PC-9 (cell line): ENCODE results near the gene IDI2. TPM values are rescaled to one million over a fixed set of nuclear protein-coding genes. Genes with fewer than 3 reads are reported as not detected.

ENCODE experiments used
- BruUV-seq: library from RNA; stranded (reverse); fragments of 400-500 nt; replicated peaks from 2 replicates; lab custom pipeline; 2021; lab: Mats Ljungman, UMichigan
- CTCF ChIA-PET: fragments of 300-600 bp; sonication (Branson Sonifier 250); formaldehyde crosslinking; loops from one replicate; lab custom pipeline; 2022; ENCODE audit warnings: antibody characterized with exemption; lab: Charles Lee
- POLR2A ChIA-PET: fragments of 300-600 bp; sonication (Branson Sonifier 250); formaldehyde crosslinking; loops from one replicate; lab custom pipeline; 2022; ENCODE audit warnings: antibody characterized with exemption; ENCODE audit not compliant: unreplicated experiment; lab: Charles Lee
- DNase-seq, 2 experiments: peaks; one replicate each; pipeline versions ENCODE4 v3.0.0 to v3.0.0-alpha.2; 2015 to 2022; ENCODE audit warnings: mixed read lengths in 1 of 2
- H2AFZ ChIP-seq: fragments of 200-600 bp; sonication (generic); 2 replicates; pipeline ENCODE4 v1.8.1; 2017; ENCODE audit warnings: antibody characterized with exemption
- H3F3A ChIP-seq: fragments of 200-600 bp; sonication (generic); 2 replicates; pipeline ENCODE4 v1.8.1; 2017; ENCODE audit warnings: antibody characterized with exemption, mild to moderate bottlenecking, low read depth; ENCODE audit not compliant: insufficient read depth
- H3K27ac ChIP-seq: fragments of 200-600 bp; sonication (generic); 2 replicates; pipeline ENCODE4 v1.6.1; 2016; ENCODE audit warnings: mixed run types
- H3K27me3 ChIP-seq: fragments of 200-600 bp; sonication (generic); 2 replicates; pipeline ENCODE4 v1.6.1; 2016; ENCODE audit warnings: low read depth, mixed run types; ENCODE audit not compliant: insufficient read depth
- H3K36me3 ChIP-seq: fragments of 200-600 bp; sonication (generic); 2 replicates; pipeline ENCODE4 v1.6.1; 2016; ENCODE audit warnings: low read depth, mixed run types
- H3K4me1 ChIP-seq: fragments of 200-600 bp; sonication (generic); replicated peaks from 2 replicates; pipeline ENCODE4 v1.6.1; 2016; ENCODE audit warnings: mixed run types; ENCODE audit not compliant: insufficient read depth
- H3K4me2 ChIP-seq: fragments of 200-600 bp; sonication (generic); 2 replicates; pipeline ENCODE4 v1.6.1; 2017; ENCODE audit warnings: mixed run types
- H3K4me3 ChIP-seq: fragments of 200-600 bp; sonication (generic); 2 replicates; pipeline ENCODE4 v1.6.1; 2016; ENCODE audit warnings: mixed run types
- H3K79me2 ChIP-seq: fragments of 200-600 bp; sonication (generic); 2 replicates; pipeline ENCODE4 v1.6.1; 2017; ENCODE audit warnings: low read depth, mixed run types
- H3K9me2 ChIP-seq: fragments of 200-600 bp; sonication (generic); 2 replicates; pipeline ENCODE4 v1.8.1; 2017; ENCODE audit warnings: mild to moderate bottlenecking; ENCODE audit not compliant: insufficient read depth
- H3K9me3 ChIP-seq: fragments of 200-600 bp; sonication (generic); 2 replicates; pipeline ENCODE4 v1.8.1; 2016; ENCODE audit warnings: low read depth; ENCODE audit not compliant: insufficient read depth
- H4K20me1 ChIP-seq: fragments of 200-600 bp; sonication (generic); 2 replicates; pipeline ENCODE4 v1.8.1; 2017; ENCODE audit not compliant: insufficient read depth
- CTCF ChIP-seq: fragments of 200-600 bp; sonication (generic); conservative IDR thresholded peaks from 2 replicates; pipeline ENCODE4 v1.6.1; 2017; ENCODE audit warnings: mixed run types, antibody characterized with exemption, mild to moderate bottlenecking, moderate library complexity
- EZH2 ChIP-seq: fragments of 200-600 bp; sonication (generic); IDR thresholded peaks from 2 replicates; pipeline ENCODE4 v1.8.0; 2017; ENCODE audit warnings: antibody characterized with exemption, low read depth
- intact Hi-C: fragments of 100-400 bp; cut with micrococcal nuclease; formaldehyde crosslinking; loops from one replicate; pipeline ENCODE4 v1.10.0; 2022; ENCODE audit not compliant: unreplicated experiment
- total RNA-seq: library from RNA; stranded (reverse); gene quantifications from 2 replicates; pipeline ENCODE4 v1.2.3, GENCODE V29; 2021

IDI2 gene
- total RNA-seq, 1 experiment from 2014 or later = not detected

GRCh38 chr10:972763-973162 lies 52.9 kb downstream of the IDI2 start:
- peaks cover 11% of the 10 kb centered on the region; the same call in 1 of the 2 replicates for H3K4me1 ChIP-seq
- H3K36me3 ChIP-seq = no peaks in the 10 kb centered on the region
- no peaks in the 10 kb centered on the region for H3F3A ChIP-seq
- ChIA-PET POLR2A (no interaction called here), CTCF (no interaction called here)
- no peaks in the 10 kb centered on the region for H3K79me2 ChIP-seq
- H3K9me3 ChIP-seq = no peaks in the 10 kb centered on the region
- DNase-seq = no peak
- TF ChIP-seq EZH2 = no peak
- no peak for TF ChIP-seq CTCF
- H3K27ac ChIP-seq = no peak overlapping the region
- no TSS peak for BruUV-seq
- no peak overlapping the region for H3K4me3 ChIP-seq
- no peaks in the 10 kb centered on the region for H3K9me2 ChIP-seq
- peaks cover 4% of the 10 kb centered on the region; the same call in 1 of the 2 replicates for H3K27me3 ChIP-seq
- no peak overlapping the region for H2AFZ ChIP-seq
- no peaks in the 10 kb centered on the region for H4K20me1 ChIP-seq
- no peak overlapping the region for H3K4me2 ChIP-seq
- intact Hi-C loops = no loop called here

GRCh38 chr10:971613-972012 lies 54.0 kb downstream of the IDI2 start:
- no peaks in the 10 kb centered on the region for H3K9me3 ChIP-seq
- no TSS peak for BruUV-seq
- no peaks in the 10 kb centered on the region for H4K20me1 ChIP-seq
- DNase-seq = no peak
- H3K4me1 ChIP-seq = peaks cover 11% of the 10 kb centered on the region; the same call in 1 of the 2 replicates
- H3K36me3 ChIP-seq = no peaks in the 10 kb centered on the region
- H3K27me3 ChIP-seq = peaks cover 4% of the 10 kb centered on the region; the same call in 1 of the 2 replicates
- H3K27ac ChIP-seq = no peak overlapping the region
- no peak overlapping the region for H3K4me3 ChIP-seq
- no peak overlapping the region for H3K4me2 ChIP-seq
- H3K9me2 ChIP-seq = no peaks in the 10 kb centered on the region
- TF ChIP-seq EZH2 (no peak), CTCF (no peak)
- H3K79me2 ChIP-seq = no peaks in the 10 kb centered on the region
- H3F3A ChIP-seq = no peaks in the 10 kb centered on the region
- intact Hi-C loops = no loop called here
- no peak overlapping the region for H2AFZ ChIP-seq
- CTCF ChIA-PET = no interaction called here
- POLR2A ChIA-PET = no interaction called here

GRCh38 chr10:971150-971542 lies 54.5 kb downstream of the IDI2 start:
- Histone ChIP-seq H3K27ac (no peak overlapping the region), H3K9me3 (no peaks in the 10 kb centered on the region), H3F3A (no peaks in the 10 kb centered on the region), H3K9me2 (no peaks in the 10 kb centered on the region), H3K79me2 (no peaks in the 10 kb centered on the region), H4K20me1 (no peaks in the 10 kb centered on the region), H3K36me3 (no peaks in the 10 kb centered on the region), H3K4me1 (peaks cover 11% of the 10 kb centered on the region; the same call in 1 of the 2 replicates), H3K4me3 (no peak overlapping the region), H2AFZ (no peak overlapping the region), H3K27me3 (peaks cover 4% of the 10 kb centered on the region; the same call in 1 of the 2 replicates), H3K4me2 (peak overlapping the region; percentile 54; the same call in 1 of the 2 replicates)
- no peak for TF ChIP-seq EZH2
- no peak for TF ChIP-seq CTCF
- no TSS peak for BruUV-seq
- ChIA-PET POLR2A (no interaction called here), CTCF (no interaction called here)
- DNase-seq = no peak
- intact Hi-C loops = no loop called here
